Fibroblast of mammary gland (primary cell): Measurements from ENCODE around the gene CAPN8.

ENCODE experiments used
- DNase-seq: peaks from one replicate; pipeline ENCODE4 v3.0.0-alpha.2; 2010; ENCODE audit warnings: low read depth
- H3K4me3 ChIP-seq: 2 replicates; pipeline ENCODE4 v1.5.1; 2011; ENCODE audit warnings: low read depth, mild to moderate bottlenecking, low read length, moderate library complexity; ENCODE audit not compliant: control insufficient read depth
- CTCF ChIP-seq: conservative IDR thresholded peaks from 2 replicates; pipeline ENCODE4 v1.5.1; 2011; ENCODE audit warnings: low read depth, low read length, inconsistent platforms; ENCODE audit not compliant: control insufficient read depth, insufficient read depth

The CAPN8 gene

GRCh38 chr1:223496883-223497282 lies 168.6 kb downstream of the CAPN8 start:
- TF ChIP-seq CTCF, result no peak
- no peak overlapping the region for H3K4me3 ChIP-seq
- DNase-seq, result no peak

GRCh38 chr1:223494926-223495645 lies 170.4 kb downstream of the CAPN8 start:
- TF ChIP-seq CTCF, result no peak
- H3K4me3 ChIP-seq, result no peak overlapping the region
- DNase-seq, result no peak

- no peak for TF ChIP-seq CTCF
- no peak for DNase-seq
- H3K4me3 ChIP-seq, result no peak overlapping the region
Observed at GRCh38 chr1:223492044-223492443, 173.5 kb downstream of the CAPN8 start.
